ENCODE results near the gene PPIP5K2. TPM values are rescaled to one million over a fixed set of nuclear protein-coding genes. Genes with fewer than 3 reads are reported as not detected.

The PPIP5K2 gene
- total RNA-seq, 1 experiment from 2014 or later: 35.5 TPM

- Histone ChIP-seq H3K36me3 (ENCODE audit: low read depth) (no peaks in the 10 kb centered on the region), H3K4me1 (replicated peaks; ENCODE audit: insufficient read depth) (no peaks in the 10 kb centered on the region), H3K9me2 (ENCODE audit: insufficient read depth) (no peaks in the 10 kb centered on the region), H3K4me2 (no peak overlapping the region), H3K27ac (no peak overlapping the region), H3K79me2 (ENCODE audit: low read depth) (no peaks in the 10 kb centered on the region), H4K20me1 (ENCODE audit: insufficient read depth) (no peaks in the 10 kb centered on the region), H3K27me3 (ENCODE audit: insufficient read depth, low read depth) (no peaks in the 10 kb centered on the region), H2AFZ (no peak overlapping the region), H3K4me3 (no peak overlapping the region), H3F3A (ENCODE audit: insufficient read depth, low read depth) (no peaks in the 10 kb centered on the region), H3K9me3 (ENCODE audit: insufficient read depth, low read depth) (no peaks in the 10 kb centered on the region)
- POLR2A ChIA-PET (ENCODE audit: unreplicated experiment): interaction anchor here (0.5 to 0.8 kb wide), 3 partner anchors 22 to 120 kb away, joined by 3 to 6 read pairs (median 5); partner anchors contain the start of gene PPIP5K2
- no peak for TF ChIP-seq CTCF (conservative IDR thresholded peaks at IDR 0.05)
- no peak for TF ChIP-seq EZH2 (IDR thresholded peaks at IDR 0.05; ENCODE audit: low read depth)
- intact Hi-C loops (cut with micrococcal nuclease; ENCODE audit: unreplicated experiment): no loop called here
- no peak for DNase-seq
- no TSS peak for BruUV-seq (replicated peaks)
- CTCF ChIA-PET: interaction anchor here (0.6 kb wide), 1 partner anchor 22 kb away, joined by 3 read pairs; no protein-coding TSS in a partner anchor
Measured at GRCh38 chr5:103090791-103091190, 29.3 kb upstream of the PPIP5K2 start.

GRCh38 chr5:103092676-103093075 is 27.4 kb upstream of the PPIP5K2 start:
- no peaks in the 10 kb centered on the region for H3K4me1 ChIP-seq (replicated peaks; ENCODE audit: insufficient read depth)
- H3F3A ChIP-seq (ENCODE audit: insufficient read depth, low read depth): no peaks in the 10 kb centered on the region
- no peaks in the 10 kb centered on the region for H3K9me2 ChIP-seq (ENCODE audit: insufficient read depth)
- H4K20me1 ChIP-seq (ENCODE audit: insufficient read depth): no peaks in the 10 kb centered on the region
- TF ChIP-seq CTCF (conservative IDR thresholded peaks at IDR 0.05): no peak
- no peak for TF ChIP-seq EZH2 (IDR thresholded peaks at IDR 0.05; ENCODE audit: low read depth)
- DNase-seq: no peak
- no peaks in the 10 kb centered on the region for H3K79me2 ChIP-seq (ENCODE audit: low read depth)
- POLR2A ChIA-PET (ENCODE audit: unreplicated experiment): no interaction called here
- intact Hi-C loops (cut with micrococcal nuclease; ENCODE audit: unreplicated experiment): no loop called here
- H3K27me3 ChIP-seq (ENCODE audit: insufficient read depth, low read depth): no peaks in the 10 kb centered on the region
- H3K4me2 ChIP-seq: no peak overlapping the region
- H3K36me3 ChIP-seq (ENCODE audit: low read depth): no peaks in the 10 kb centered on the region; the same call in none of the 2 replicates
- no peak overlapping the region for H2AFZ ChIP-seq
- CTCF ChIA-PET: no interaction called here
- H3K4me3 ChIP-seq: no peak overlapping the region
- H3K9me3 ChIP-seq (ENCODE audit: insufficient read depth, low read depth): no peaks in the 10 kb centered on the region
- no TSS peak for BruUV-seq (replicated peaks)
- no peak overlapping the region for H3K27ac ChIP-seq

DNA sequence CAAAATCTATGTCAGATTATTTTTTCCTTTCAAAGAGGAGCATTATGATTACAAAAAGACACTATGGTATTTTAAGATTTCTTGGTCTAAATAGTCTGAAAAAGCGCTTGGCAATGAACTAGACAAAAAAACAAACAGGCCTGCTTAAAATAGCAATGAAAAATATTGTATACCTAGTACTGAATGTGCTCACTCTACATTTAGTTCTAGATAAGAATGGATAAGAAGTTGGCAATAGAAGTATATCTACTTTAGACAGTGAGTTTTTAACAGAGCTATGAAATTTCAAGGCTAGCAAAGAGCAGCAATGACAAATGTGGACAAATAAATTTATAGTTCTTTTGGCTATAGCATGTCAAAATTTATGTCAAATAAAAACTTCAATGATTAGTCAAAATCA is 26.4 kb upstream of the PPIP5K2 start:
- Histone ChIP-seq H3K27ac (no peak overlapping the region), H3F3A (ENCODE audit: insufficient read depth, low read depth) (no peaks in the 10 kb centered on the region), H3K36me3 (ENCODE audit: low read depth) (no peaks in the 10 kb centered on the region; the same call in none of the 2 replicates), H2AFZ (no peak overlapping the region), H3K4me1 (replicated peaks; ENCODE audit: insufficient read depth) (no peaks in the 10 kb centered on the region), H3K9me2 (ENCODE audit: insufficient read depth) (no peaks in the 10 kb centered on the region), H3K4me2 (no peak overlapping the region), H3K79me2 (ENCODE audit: low read depth) (no peaks in the 10 kb centered on the region), H3K27me3 (ENCODE audit: insufficient read depth, low read depth) (no peaks in the 10 kb centered on the region), H3K9me3 (ENCODE audit: insufficient read depth, low read depth) (no peaks in the 10 kb centered on the region), H4K20me1 (ENCODE audit: insufficient read depth) (no peaks in the 10 kb centered on the region), H3K4me3 (no peak overlapping the region)
- BruUV-seq (replicated peaks): no TSS peak
- TF ChIP-seq CTCF (conservative IDR thresholded peaks at IDR 0.05): no peak
- TF ChIP-seq EZH2 (IDR thresholded peaks at IDR 0.05; ENCODE audit: low read depth): no peak
- ChIA-PET POLR2A (ENCODE audit: unreplicated experiment) (no interaction called here), CTCF (no interaction called here)
- no peak for DNase-seq
- intact Hi-C loops (cut with micrococcal nuclease; ENCODE audit: unreplicated experiment): no loop called here

All from PC-9 (cell line).